ENCODE results near the gene LIN9.

DNA sequence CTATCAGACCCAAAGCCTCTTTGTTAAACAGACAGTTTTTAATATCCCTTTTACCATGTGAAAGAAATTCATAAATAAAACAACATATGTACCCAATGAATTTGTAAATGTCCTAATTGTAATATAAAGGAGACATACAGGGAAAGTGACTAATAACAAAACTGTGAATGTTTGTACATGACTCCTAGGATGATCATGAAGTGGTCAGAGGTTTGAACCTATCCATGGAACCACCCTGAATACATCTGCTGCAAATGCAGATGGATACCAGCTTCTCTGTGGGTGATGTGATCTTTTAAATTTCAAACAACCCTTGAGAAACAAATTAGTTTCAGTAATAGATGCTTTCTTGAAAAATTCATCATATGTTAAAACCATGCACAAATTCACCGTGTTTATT, 105.7 kb downstream of the LIN9 start:
- TF ChIP-seq, protein P1, sequence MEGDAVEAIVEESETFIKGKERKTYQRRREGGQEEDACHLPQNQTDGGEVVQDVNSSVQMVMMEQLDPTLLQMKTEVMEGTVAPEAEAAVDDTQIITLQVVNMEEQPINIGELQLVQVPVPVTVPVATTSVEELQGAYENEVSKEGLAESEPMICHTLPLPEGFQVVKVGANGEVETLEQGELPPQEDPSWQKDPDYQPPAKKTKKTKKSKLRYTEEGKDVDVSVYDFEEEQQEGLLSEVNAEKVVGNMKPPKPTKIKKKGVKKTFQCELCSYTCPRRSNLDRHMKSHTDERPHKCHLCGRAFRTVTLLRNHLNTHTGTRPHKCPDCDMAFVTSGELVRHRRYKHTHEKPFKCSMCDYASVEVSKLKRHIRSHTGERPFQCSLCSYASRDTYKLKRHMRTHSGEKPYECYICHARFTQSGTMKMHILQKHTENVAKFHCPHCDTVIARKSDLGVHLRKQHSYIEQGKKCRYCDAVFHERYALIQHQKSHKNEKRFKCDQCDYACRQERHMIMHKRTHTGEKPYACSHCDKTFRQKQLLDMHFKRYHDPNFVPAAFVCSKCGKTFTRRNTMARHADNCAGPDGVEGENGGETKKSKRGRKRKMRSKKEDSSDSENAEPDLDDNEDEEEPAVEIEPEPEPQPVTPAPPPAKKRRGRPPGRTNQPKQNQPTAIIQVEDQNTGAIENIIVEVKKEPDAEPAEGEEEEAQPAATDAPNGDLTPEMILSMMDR (CRISPR knock-in tag; IDR thresholded peaks at IDR 0.05), result no peak
- TF ChIP-seq, protein P2, sequence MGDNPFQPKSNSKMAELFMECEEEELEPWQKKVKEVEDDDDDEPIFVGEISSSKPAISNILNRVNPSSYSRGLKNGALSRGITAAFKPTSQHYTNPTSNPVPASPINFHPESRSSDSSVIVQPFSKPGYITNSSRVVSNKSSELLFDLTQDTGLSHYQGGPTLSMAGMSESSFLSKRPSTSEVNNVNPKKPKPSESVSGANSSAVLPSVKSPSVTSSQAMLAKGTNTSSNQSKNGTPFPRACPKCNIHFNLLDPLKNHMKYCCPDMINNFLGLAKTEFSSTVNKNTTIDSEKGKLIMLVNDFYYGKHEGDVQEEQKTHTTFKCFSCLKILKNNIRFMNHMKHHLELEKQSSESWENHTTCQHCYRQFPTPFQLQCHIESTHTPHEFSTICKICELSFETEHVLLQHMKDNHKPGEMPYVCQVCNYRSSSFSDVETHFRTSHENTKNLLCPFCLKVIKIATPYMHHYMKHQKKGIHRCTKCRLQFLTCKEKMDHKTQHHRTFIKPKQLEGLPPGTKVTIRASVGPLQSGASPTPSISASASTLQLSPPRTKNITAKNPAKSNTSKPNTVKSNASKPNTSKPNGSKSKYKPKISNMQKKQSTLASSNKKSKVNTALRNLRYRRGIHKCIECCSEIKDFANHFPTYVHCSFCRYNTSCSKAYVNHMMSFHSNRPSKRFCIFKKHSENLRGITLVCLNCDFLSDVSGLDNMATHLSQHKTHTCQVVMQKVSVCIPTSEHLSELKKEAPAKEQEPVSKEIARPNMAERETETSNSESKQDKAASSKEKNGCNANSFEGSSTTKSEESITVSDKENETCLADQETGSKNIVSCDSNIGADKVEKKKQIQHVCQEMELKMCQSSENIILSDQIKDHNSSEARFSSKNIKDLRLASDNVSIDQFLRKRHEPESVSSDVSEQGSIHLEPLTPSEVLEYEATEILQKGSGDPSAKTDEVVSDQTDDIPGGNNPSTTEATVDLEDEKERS (CRISPR knock-in tag; IDR thresholded peaks at IDR 0.05), result no peak
- TF ChIP-seq, protein P3, sequence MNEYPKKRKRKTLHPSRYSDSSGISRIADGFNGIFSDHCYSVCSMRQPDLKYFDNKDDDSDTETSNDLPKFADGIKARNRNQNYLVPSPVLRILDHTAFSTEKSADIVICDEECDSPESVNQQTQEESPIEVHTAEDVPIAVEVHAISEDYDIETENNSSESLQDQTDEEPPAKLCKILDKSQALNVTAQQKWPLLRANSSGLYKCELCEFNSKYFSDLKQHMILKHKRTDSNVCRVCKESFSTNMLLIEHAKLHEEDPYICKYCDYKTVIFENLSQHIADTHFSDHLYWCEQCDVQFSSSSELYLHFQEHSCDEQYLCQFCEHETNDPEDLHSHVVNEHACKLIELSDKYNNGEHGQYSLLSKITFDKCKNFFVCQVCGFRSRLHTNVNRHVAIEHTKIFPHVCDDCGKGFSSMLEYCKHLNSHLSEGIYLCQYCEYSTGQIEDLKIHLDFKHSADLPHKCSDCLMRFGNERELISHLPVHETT (CRISPR knock-in tag; conservative IDR thresholded peaks at IDR 0.05), result no peak
- TF ChIP-seq TGIF2 (CRISPR knock-in tag; IDR thresholded peaks at IDR 0.05), result no peak
- no peak for TF ChIP-seq MIXL1 (CRISPR knock-in tag; IDR thresholded peaks at IDR 0.05)
- TF ChIP-seq MAFF (IDR thresholded peaks at IDR 0.05; ENCODE audit: low read depth, low read length), result no peak
- TF ChIP-seq JUN (CRISPR knock-in tag; IDR thresholded peaks at IDR 0.05), result no peak
- no peak for TF ChIP-seq TOE1 (CRISPR knock-in tag; IDR thresholded peaks at IDR 0.05)
- TF ChIP-seq ZBTB21 (CRISPR knock-in tag; IDR thresholded peaks at IDR 0.05), result no peak
- TF ChIP-seq SIN3A (IDR thresholded peaks at IDR 0.05; ENCODE audit: borderline replicate concordance, low read depth, low read length), result no peak
- no peak for TF ChIP-seq HDAC2 (CRISPR knock-in tag; IDR thresholded peaks at IDR 0.05)
- TF ChIP-seq NR2F6 (IDR thresholded peaks at IDR 0.05), result no peak
- TF ChIP-seq NR2F6 (CRISPR knock-in tag; IDR thresholded peaks at IDR 0.05), result no peak
- TF ChIP-seq MYC (CRISPR knock-in tag; IDR thresholded peaks at IDR 0.05; ENCODE audit: borderline replicate concordance), result no peak
